ENCODE measurements around the gene NUP214.
"Not testable (repeated sequence)": the region's sequence is repeated elsewhere in the genome, so short reads cannot be mapped to it uniquely, and the experiment has no call there.

NUP214 gene

DNA sequence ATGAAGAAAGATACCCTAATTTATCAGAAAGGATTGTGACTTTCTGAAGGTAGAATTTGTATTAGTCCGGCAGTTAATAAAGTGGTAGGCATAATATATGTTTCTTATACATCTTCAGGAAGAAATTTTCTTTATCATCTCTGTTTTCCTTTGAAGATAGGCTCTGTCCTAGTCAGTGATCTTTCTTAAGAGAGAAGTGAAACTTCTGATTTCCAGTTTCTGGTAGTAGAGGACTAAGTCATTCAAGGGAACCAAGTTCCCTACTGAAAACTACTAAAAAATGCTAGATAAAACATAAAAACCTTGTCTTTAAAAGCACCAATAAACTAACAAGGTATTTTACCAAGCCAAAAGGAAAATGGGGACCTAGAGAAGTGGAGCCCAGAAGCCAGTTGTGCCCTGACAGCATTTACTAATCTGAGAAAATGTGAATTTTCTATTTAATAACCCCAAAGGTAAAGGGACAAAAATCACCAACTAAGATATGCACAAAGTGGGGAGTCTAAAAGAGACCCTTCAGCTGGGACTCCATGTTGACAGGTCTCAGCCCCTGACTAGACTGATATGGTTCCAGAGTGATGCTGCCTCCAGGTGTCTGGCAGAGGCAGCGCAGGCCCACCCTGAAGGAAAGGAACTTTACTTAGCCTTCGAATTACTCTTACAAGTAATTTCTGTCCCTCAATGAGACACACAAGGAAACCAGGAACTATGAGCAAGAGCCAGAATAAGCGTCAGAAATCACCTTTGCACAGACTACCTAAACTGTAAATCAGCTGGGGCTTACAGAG lies 78.2 kb downstream of the NUP214 start:
- DNase-seq: no peak

- no peak for DNase-seq
Measured at GRCh38 chr9:131204285-131204684, 78.9 kb downstream of the NUP214 start.

DNA sequence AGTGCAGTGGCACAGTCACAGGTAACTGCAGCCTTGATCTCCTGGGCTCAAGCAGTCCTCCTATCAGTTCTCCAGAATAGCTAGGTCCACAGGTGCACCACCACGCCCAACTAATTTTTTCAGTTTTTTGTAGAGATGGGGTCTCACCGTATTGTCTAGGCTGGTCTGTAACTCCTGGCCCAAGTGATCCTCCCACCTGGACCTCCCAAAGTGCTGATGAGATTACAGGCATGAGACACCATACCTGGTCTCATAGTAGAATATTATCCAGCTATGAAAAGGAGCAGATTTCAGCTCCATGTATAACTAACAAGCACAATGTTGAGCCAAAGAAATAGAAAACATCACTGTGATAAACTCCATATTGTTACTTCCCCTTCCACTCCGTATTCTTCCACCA lies 81.1 kb downstream of the NUP214 start:
- no peak for DNase-seq

- DNase-seq: not testable (repeated sequence)
Measured at GRCh38 chr9:131211920-131212319, 86.5 kb downstream of the NUP214 start.

DNA sequence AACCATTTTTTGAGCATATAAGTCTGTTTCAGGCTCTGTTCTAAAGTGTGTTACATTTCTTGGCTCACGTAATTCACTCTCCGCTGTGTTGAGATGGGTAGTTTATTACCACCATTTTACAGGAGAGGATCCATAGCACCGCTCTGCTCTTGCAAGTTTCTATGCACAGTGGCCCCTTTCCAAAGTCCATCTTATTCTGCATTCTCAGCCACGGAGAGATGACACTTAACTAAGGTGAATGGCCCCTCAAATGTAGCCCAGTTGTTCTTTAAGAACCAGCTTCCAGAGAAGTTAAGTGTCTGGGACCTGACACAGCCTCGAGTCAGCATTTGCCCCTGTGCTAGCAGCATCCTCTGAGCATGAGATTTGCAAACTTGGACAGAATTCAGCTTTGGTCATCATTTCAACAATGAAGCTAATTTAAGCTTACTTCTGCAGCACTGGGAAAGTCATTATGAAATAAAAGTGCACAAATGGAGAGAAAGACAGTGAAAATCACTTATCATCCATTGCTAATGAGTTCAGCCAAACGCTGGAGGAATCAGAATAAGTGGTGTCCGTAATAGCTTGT lies 89.0 kb downstream of the NUP214 start:
- DNase-seq: no peak

- DNase-seq: no peak
Measured at GRCh38 chr9:131214876-131215275, 89.5 kb downstream of the NUP214 start.

DNA sequence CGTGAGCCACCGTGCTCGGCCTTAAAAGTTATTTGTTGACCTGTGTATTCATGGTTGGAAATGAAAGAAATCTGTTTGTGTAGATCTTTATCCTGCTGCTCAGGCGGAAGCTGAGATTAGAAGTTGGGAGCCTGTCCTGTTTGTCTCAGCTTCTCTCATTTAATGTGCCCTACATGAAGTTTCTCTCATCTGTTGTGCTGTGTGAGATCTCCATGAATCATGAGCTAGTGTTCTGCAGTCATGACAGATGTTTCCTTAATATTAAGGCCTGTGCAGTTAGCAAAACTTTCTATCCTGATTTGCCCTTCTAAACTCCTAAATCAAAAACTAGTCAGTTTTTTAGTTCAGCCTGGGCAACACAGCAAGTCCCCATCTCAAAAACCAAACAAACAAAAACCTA lies 91.4 kb downstream of the NUP214 start:
- no peak for DNase-seq

- no peak for DNase-seq
Measured at GRCh38 chr9:131217331-131218031, 92.1 kb downstream of the NUP214 start.

- DNase-seq: no peak
Measured at GRCh38 chr9:131218370-131218769, 93.0 kb downstream of the NUP214 start.

GRCh38 chr9:131220485-131220884 lies 95.1 kb downstream of the NUP214 start:
- DNase-seq: no peak

GRCh38 chr9:131222460-131222859 lies 97.1 kb downstream of the NUP214 start:
- no peak for DNase-seq

DNA sequence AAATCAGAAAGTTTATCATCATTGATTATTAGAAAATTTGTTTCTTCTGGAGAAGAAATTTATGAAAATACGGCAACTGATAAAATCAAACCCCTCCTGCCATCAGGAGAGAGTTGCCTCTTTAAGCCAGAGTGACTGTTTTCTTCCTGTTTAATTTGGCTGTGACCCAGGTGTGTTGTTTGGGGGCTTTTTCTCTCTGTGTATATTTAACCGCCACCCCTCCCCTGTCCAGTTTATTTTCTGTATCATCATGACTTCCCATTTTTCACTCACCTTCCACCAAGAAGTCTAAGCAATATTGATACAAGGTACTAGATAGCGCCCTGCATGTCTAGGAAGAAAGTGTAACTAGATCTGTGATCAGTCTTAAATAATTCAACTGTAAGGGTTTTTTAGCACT lies 100.8 kb downstream of the NUP214 start:
- DNase-seq: no peak

GRCh38 chr9:131227112-131227958 lies 101.9 kb downstream of the NUP214 start:
- DNase-seq: no peak

- DNase-seq: no peak
Measured at GRCh38 chr9:131227959-131228460, 102.6 kb downstream of the NUP214 start.

GRCh38 chr9:131228988-131229387 lies 103.6 kb downstream of the NUP214 start:
- DNase-seq: no peak

- peak; percentile 69 for DNase-seq
Measured at GRCh38 chr9:131233556-131233955, 108.2 kb downstream of the NUP214 start.

GRCh38 chr9:131233995-131234394 lies 108.6 kb downstream of the NUP214 start:
- peak; percentile 68 for DNase-seq

GRCh38 chr9:131234799-131235479 lies 109.6 kb downstream of the NUP214 start:
- DNase-seq: no peak

GRCh38 chr9:131235480-131235851 lies 110.1 kb downstream of the NUP214 start:
- no peak for DNase-seq

DNA sequence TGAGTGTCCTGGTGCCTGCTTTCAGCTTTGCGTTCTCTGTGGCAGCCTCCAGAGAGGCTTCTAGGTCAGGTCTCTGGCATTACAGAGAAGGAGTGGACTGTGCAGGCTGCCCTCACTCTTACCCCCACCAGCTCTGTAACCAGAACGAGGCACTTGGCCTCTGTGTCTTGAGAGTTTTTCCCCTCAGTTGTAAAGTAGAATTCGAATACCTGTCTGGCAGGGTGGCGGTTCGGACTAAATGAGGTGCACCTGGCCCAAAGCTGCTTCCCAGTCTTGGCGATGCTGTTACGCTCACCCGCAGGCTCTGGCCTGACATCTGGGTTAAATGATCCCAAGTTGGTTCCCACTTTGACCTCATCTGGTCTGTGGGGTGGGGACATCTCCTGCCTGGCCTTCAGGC lies 110.8 kb downstream of the NUP214 start:
- no peak for DNase-seq

DNA sequence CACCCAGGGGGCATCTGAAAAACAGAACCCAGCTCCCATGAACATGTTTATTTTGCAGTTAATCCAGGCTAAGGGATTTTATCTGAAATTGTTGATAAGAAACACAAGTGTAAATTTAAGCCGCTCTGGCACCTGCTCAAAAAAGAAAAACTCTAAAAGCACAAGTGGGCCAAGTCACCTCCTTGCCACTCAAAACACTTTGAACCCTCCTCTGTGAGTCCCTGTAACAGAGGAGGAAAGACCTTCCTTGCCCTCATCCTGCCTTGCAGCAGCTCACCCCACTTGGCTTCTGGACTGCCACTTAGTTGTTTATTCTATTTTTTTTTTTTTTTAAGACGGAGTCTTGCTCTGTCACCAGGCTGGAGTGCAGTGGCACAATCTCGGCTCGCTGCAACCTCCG lies 111.4 kb downstream of the NUP214 start:
- no peak for DNase-seq

DNA sequence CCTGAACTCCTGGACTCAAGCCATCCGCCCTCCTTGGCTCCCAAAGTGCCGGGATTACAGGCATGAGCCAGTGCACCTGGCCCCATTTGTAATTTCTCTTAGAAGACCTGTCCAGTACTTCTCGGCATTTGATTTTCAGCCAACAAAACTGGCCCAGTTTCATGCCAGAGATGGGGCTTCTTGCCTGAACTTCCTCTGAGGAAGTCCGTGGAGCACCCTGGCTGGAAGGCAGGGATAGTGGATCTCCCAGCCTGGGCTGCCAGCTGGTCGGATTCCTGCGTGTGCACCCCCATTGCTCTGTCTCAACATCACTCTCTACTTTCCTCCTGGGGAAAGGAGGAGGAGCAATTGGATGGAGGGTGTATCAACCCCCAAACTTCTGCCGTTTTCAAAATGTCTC lies 111.9 kb downstream of the NUP214 start:
- no peak for DNase-seq

All from activated effector memory CD4-positive, alpha-beta T cell treated with anti-CD3 and anti-CD28 coated beads, Interleukin-2, amount 50 U/mL, for 16 hours (primary cell).